H9 (cell line): ENCODE results near the gene ZFAND3. TPM values are rescaled to one million over a fixed set of nuclear protein-coding genes. Genes with fewer than 3 reads are reported as not detected.
"Not testable (repeated sequence)": the region's sequence is repeated elsewhere in the genome, so short reads cannot be mapped to it uniquely, and the experiment has no call there.

Source experiments
- DNase-seq: peaks from one replicate; pipeline ENCODE4 v3.0.0-alpha.2; 2017
- H2AFZ ChIP-seq: one replicate; pipeline ENCODE4 v1.6.1; 2013; ENCODE audit warnings: mild to moderate bottlenecking, low read length, control low read depth, moderate library complexity
- H2AK5ac ChIP-seq: 2 replicates; pipeline ENCODE4 v1.6.1; 2013; ENCODE audit warnings: low read length, control low read depth, mixed read lengths; ENCODE audit not compliant: insufficient read length
- H2BK120ac ChIP-seq: one replicate; pipeline ENCODE4 v1.6.1; 2013; ENCODE audit warnings: low read depth, mild to moderate bottlenecking, low read length, control low read depth, inconsistent platforms; ENCODE audit not compliant: poor library complexity, severe bottlenecking
- H2BK12ac ChIP-seq: 2 replicates; pipeline ENCODE4 v1.6.1; 2013; ENCODE audit warnings: low read length, control low read depth, mixed read lengths, low read depth; ENCODE audit not compliant: insufficient read length
- H2BK15ac ChIP-seq: 2 replicates; pipeline ENCODE4 v1.6.1; 2013; ENCODE audit warnings: low read depth, low read length, control low read depth
- H2BK20ac ChIP-seq: one replicate; pipeline ENCODE4 v1.6.1; 2013; ENCODE audit warnings: low read depth, mild to moderate bottlenecking, low read length, control low read depth, inconsistent platforms; ENCODE audit not compliant: poor library complexity, severe bottlenecking
- H2BK5ac ChIP-seq: 2 replicates; pipeline ENCODE4 v1.6.1; 2013; ENCODE audit warnings: low read length, control low read depth, mixed read lengths; ENCODE audit not compliant: insufficient read length
- H3K14ac ChIP-seq: 2 replicates; pipeline ENCODE4 v1.6.1; 2013; ENCODE audit warnings: low read length, control low read depth; ENCODE audit not compliant: insufficient read depth
- H3K18ac ChIP-seq: 2 replicates; pipeline ENCODE4 v1.6.1; 2013; ENCODE audit warnings: low read depth, mild to moderate bottlenecking, mixed read lengths, low read length, control low read depth; ENCODE audit not compliant: insufficient read length
- H3K23ac ChIP-seq: 2 replicates; pipeline ENCODE4 v1.6.1; 2013; ENCODE audit warnings: low read length, control low read depth, mixed read lengths, low read depth; ENCODE audit not compliant: insufficient read length
- H3K23me2 ChIP-seq: 2 replicates; pipeline ENCODE4 v1.6.1; 2013; ENCODE audit warnings: low read depth, mild to moderate bottlenecking, mixed read lengths, low read length, control low read depth; ENCODE audit not compliant: insufficient read length, poor library complexity, severe bottlenecking
- H3K27ac ChIP-seq: 2 replicates; pipeline ENCODE4 v1.5.1; 2013; ENCODE audit warnings: low read length, control low read depth, mixed read lengths, low read depth; ENCODE audit not compliant: insufficient read length
- H3K27me3 ChIP-seq: 2 replicates; pipeline ENCODE4 v1.6.1; 2013; ENCODE audit warnings: low read length, control low read depth, inconsistent platforms; ENCODE audit not compliant: insufficient read depth
- H3K4ac ChIP-seq: 2 replicates; pipeline ENCODE4 v1.6.1; 2013; ENCODE audit warnings: low read depth, mild to moderate bottlenecking, control low read depth, inconsistent platforms, low read length, moderate library complexity
- H3K4me1 ChIP-seq: 2 replicates; pipeline ENCODE4 v1.6.1; 2013; ENCODE audit warnings: low read length, control low read depth, inconsistent platforms; ENCODE audit not compliant: insufficient read depth
- H3K4me2 ChIP-seq: 2 replicates; pipeline ENCODE4 v1.6.1; 2013; ENCODE audit warnings: low read length, control low read depth, mixed read lengths; ENCODE audit not compliant: insufficient read length, insufficient read depth
- H3K56ac ChIP-seq: 2 replicates; pipeline ENCODE4 v1.6.1; 2013; ENCODE audit warnings: low read depth, mild to moderate bottlenecking, mixed read lengths, low read length, control low read depth; ENCODE audit not compliant: insufficient read length
- H3K79me1 ChIP-seq: 2 replicates; pipeline ENCODE4 v1.6.1; 2013; ENCODE audit warnings: low read depth, mild to moderate bottlenecking, moderate library complexity, low read length, control low read depth, inconsistent platforms; ENCODE audit not compliant: insufficient read depth, poor library complexity, severe bottlenecking
- H3K79me2 ChIP-seq: 2 replicates; pipeline ENCODE4 v1.6.1; 2013; ENCODE audit warnings: low read length, control low read depth, inconsistent platforms; ENCODE audit not compliant: insufficient read depth
- H3K9ac ChIP-seq: 2 replicates; pipeline ENCODE4 v1.6.1; 2013; ENCODE audit warnings: low read length, control low read depth, mixed read lengths; ENCODE audit not compliant: insufficient read length; ENCODE audit errors: extremely low read depth
- H3K9me3 ChIP-seq: one replicate; pipeline ENCODE4 v1.6.1; 2013; ENCODE audit warnings: low read depth, low read length, inconsistent platforms; ENCODE audit not compliant: control insufficient read depth
- H3T11ph ChIP-seq: one replicate; pipeline ENCODE4 v1.6.1; 2013; ENCODE audit warnings: mild to moderate bottlenecking, low read length, control low read depth, inconsistent platforms
- H4K20me1 ChIP-seq: one replicate; pipeline ENCODE4 v1.6.1; 2013; ENCODE audit not compliant: control insufficient read depth, insufficient read length, insufficient read depth
- H4K5ac ChIP-seq: 2 replicates; pipeline ENCODE4 v1.6.1; 2013; ENCODE audit warnings: low read depth, mild to moderate bottlenecking, mixed read lengths, low read length, control low read depth; ENCODE audit not compliant: insufficient read length
- H4K8ac ChIP-seq: replicated peaks from 2 replicates; pipeline ENCODE4 v1.6.1; 2013; ENCODE audit warnings: low read length, control low read depth, mixed read lengths, low read depth; ENCODE audit not compliant: insufficient read length
- H4K91ac ChIP-seq: 2 replicates; pipeline ENCODE4 v1.6.1; 2013; ENCODE audit warnings: low read depth, mild to moderate bottlenecking, moderate library complexity, mixed read lengths, low read length, control low read depth; ENCODE audit not compliant: insufficient read length
- H3K27ac Mint-ChIP-seq, 3 experiments: 2 replicates in 2 of 3; 3 replicates in 1 of 3; pipeline ENCODE4 v1.8.0; 2020 to 2021; ENCODE audit warnings: mixed read lengths in 3 of 3, mild to moderate bottlenecking in 1 of 3, moderate library complexity in 1 of 3
- H3K27me3 Mint-ChIP-seq: 2 replicates; pipeline ENCODE4 v1.8.0; 2021; ENCODE audit warnings: low read depth, mild to moderate bottlenecking, moderate library complexity, mixed read lengths
- H3K36me3 Mint-ChIP-seq, 3 experiments: 2 replicates in 2 of 3; 3 replicates in 1 of 3; pipeline ENCODE4 v1.8.0; 2020 to 2021; ENCODE audit warnings: low read depth in 3 of 3, mixed read lengths in 3 of 3; ENCODE audit not compliant: insufficient read depth in 1 of 3
- H3K4me1 Mint-ChIP-seq, 2 experiments: 2 replicates each; pipeline ENCODE4 v1.8.0; 2020; ENCODE audit warnings: mixed read lengths in 2 of 2
- H3K4me3 Mint-ChIP-seq, 2 experiments: 2 replicates in 1 of 2; 3 replicates in 1 of 2; pipeline ENCODE4 v1.8.0; 2020 to 2021; ENCODE audit warnings: mild to moderate bottlenecking in 2 of 2, mixed read lengths in 2 of 2, moderate library complexity in 1 of 2
- H3K9me3 Mint-ChIP-seq, 2 experiments: 2 replicates in 1 of 2; 3 replicates in 1 of 2; pipeline ENCODE4 v1.8.0; 2020; ENCODE audit warnings: mild to moderate bottlenecking in 2 of 2, mixed read lengths in 2 of 2, moderate library complexity in 1 of 2
- WGBS: extraction: QIAGEN DNeasy Blood & Tissue Kit; methylation state at CpG from one replicate; pipeline ENCODE4 v1.1.7; 2013; ENCODE audit warnings: missing lambda C conversion rate, low lambda C conversion rate, mixed read lengths; ENCODE audit not compliant: insufficient read length; ENCODE audit errors: extremely low coverage; 5-methylcytosine and 5-hydroxymethylcytosine counted together
- total RNA-seq: library from RNA; stranded (reverse); gene quantifications from 2 replicates; pipeline ENCODE4 v1.2.1, GENCODE V29; 2021
- TF ChIP-seq, protein P1 (sequence below): fragments of 200-600 bp; sonication (generic); conservative IDR thresholded peaks from 3 replicates; pipeline ENCODE4 v1.8.0; 2021; ENCODE audit warnings: antibody characterized with exemption, mild to moderate bottlenecking

Gene ZFAND3
- total RNA-seq, 1 experiment from 2014 or later: 57.7 TPM

DNA sequence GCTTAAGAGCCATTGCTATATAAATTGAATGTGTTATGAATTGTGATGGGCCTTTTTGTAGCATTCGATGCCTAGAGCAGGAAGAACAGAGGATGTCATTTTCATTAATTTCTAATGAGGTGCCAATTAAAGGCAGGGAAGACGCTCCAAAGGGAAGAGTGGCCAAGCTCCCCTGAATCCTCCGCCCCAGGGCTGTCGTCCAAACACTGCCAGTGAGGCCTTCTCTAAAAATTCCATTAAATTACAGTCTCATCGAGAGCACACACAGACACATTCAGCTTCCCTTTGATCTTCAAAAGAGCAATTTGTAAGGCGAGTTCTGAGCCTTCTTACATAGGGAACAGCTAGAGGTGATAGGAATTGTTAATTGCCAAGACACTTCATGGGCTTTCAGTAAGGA lies 300.0 kb downstream of the ZFAND3 start:
- Histone ChIP-seq H2BK20ac (no peak overlapping the region), H3K4ac (no peak overlapping the region), H3K23me2 (no peaks in the 10 kb centered on the region), H3K18ac (no peak overlapping the region), H3T11ph (no peak overlapping the region), H2BK120ac (no peak overlapping the region), H2AK5ac (no peak overlapping the region), H4K5ac (no peak overlapping the region), H3K27ac (no peak overlapping the region), H3K4me2 (no peak overlapping the region), H3K56ac (no peak overlapping the region), H2BK5ac (no peak overlapping the region), H3K79me2 (no peaks in the 10 kb centered on the region), H4K91ac (no peak overlapping the region), H3K9me3 (no peaks in the 10 kb centered on the region), H4K8ac (no peak overlapping the region), H3K14ac (no peak overlapping the region), H3K27me3 (no peaks in the 10 kb centered on the region), H2AFZ (no peak overlapping the region), H2BK12ac (no peak overlapping the region), H3K9ac (no peak overlapping the region), H4K20me1 (no peaks in the 10 kb centered on the region), H3K4me1 (0 out of 2 replicates have a peak, but pooled peaks cover 2% of the 10 kb centered on the region), H3K23ac (no peak overlapping the region), H2BK15ac (no peak overlapping the region), H3K79me1 (no peaks in the 10 kb centered on the region)
- peaks cover 12 to 13% of the 10 kb centered on the region in 2 experiments for H3K4me1 Mint-ChIP-seq
- H3K4me3 Mint-ChIP-seq: no peak overlapping the region
- H3K36me3 Mint-ChIP-seq: peaks cover 6 to 10% (median 8%) of the 10 kb centered on the region in 3 experiments; a peak in 6 of 7 replicates
- no peaks in the 10 kb centered on the region for H3K9me3 Mint-ChIP-seq
- no peak for DNase-seq
- no CpG with 5 or more reads among the region's 6 CpGs for WGBS
- H3K27me3 Mint-ChIP-seq: no peaks in the 10 kb centered on the region
- TF ChIP-seq, protein P1, sequence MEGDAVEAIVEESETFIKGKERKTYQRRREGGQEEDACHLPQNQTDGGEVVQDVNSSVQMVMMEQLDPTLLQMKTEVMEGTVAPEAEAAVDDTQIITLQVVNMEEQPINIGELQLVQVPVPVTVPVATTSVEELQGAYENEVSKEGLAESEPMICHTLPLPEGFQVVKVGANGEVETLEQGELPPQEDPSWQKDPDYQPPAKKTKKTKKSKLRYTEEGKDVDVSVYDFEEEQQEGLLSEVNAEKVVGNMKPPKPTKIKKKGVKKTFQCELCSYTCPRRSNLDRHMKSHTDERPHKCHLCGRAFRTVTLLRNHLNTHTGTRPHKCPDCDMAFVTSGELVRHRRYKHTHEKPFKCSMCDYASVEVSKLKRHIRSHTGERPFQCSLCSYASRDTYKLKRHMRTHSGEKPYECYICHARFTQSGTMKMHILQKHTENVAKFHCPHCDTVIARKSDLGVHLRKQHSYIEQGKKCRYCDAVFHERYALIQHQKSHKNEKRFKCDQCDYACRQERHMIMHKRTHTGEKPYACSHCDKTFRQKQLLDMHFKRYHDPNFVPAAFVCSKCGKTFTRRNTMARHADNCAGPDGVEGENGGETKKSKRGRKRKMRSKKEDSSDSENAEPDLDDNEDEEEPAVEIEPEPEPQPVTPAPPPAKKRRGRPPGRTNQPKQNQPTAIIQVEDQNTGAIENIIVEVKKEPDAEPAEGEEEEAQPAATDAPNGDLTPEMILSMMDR: no peak
- 0 out of 7 replicates have a peak overlapping the region, but pooled peaks of 1 of the 3 experiments have one; percentile 41 for H3K27ac Mint-ChIP-seq

DNA sequence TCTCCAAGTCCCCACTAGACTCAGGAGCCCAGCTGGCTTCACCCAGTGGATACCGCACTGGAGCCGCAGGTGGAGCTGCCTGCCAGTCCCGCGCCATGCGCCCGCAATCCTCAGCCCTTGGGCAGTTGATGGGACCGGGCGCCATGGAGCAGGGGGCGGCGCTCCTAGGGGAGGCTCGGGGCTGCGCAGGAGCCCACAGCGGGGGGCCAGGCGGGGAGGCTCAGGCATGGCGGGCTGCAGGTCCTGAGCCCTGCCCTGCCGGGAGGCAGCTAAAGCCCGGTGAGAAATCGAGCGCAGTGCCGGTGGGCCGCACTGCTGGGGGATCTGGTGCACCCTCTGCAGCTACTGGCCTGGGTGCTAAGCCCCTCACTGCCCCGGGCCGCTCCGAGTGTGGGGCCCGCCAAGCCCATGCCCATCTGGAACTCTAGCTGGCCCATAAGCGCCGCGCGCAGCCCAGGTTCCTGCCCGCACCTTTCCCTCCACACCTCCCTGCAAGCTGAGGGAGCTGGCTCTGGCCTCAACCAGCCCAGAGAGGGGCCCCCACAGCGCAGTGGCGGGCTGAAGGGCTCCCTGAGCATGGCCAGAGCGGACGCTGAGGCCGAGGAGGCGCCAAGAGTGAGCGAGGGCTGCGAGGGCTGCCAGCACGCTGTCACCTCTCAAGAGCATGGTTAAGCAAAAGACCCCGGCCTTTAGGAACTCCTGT lies 304.8 kb downstream of the ZFAND3 start:
- peaks cover 8 to 15% of the 10 kb centered on the region in 2 experiments for H3K4me1 Mint-ChIP-seq
- not testable (repeated sequence) for H3K27me3 ChIP-seq, H2BK20ac ChIP-seq, H3K9me3 Mint-ChIP-seq, H3K27ac ChIP-seq, H3K79me1 ChIP-seq, H3K23me2 ChIP-seq, H3K4me1 ChIP-seq, H3K4me2 ChIP-seq, H2BK12ac ChIP-seq, H2BK5ac ChIP-seq, H4K5ac ChIP-seq, H3K27ac Mint-ChIP-seq, H2BK120ac ChIP-seq, H3K79me2 ChIP-seq, H2AFZ ChIP-seq, H4K91ac ChIP-seq, H3K18ac ChIP-seq, H3K27me3 Mint-ChIP-seq, H3K4me3 Mint-ChIP-seq, H2AK5ac ChIP-seq, H3K23ac ChIP-seq, H3T11ph ChIP-seq, DNase-seq, H3K9ac ChIP-seq, H3K4ac ChIP-seq, H2BK15ac ChIP-seq, H4K20me1 ChIP-seq, H4K8ac ChIP-seq, H3K14ac ChIP-seq, H3K56ac ChIP-seq, H3K9me3 ChIP-seq
- no CpG with 5 or more reads among the region's 40 CpGs for WGBS
- peaks cover 14 to 21% (median 16%) of the 10 kb centered on the region in 3 experiments for H3K36me3 Mint-ChIP-seq
